ENCODE results near the gene KRTAP22-1. TPM values are rescaled to one million over a fixed set of nuclear protein-coding genes. Genes with fewer than 3 reads are reported as not detected.

Gene KRTAP22-1
- total RNA-seq, 1 donor from 2014 or later: not detected

GRCh38 chr21:30563072-30563471, 37.8 kb upstream of the KRTAP22-1 start:
- Mint-ChIP-seq H3K4me3 (no peak overlapping the region), H3K27ac (no peak overlapping the region), H3K27me3 (no peaks in the 10 kb centered on the region), H3K4me1 (no peaks in the 10 kb centered on the region), H3K36me3 (ENCODE audit: low read depth) (no peaks in the 10 kb centered on the region), H3K9me3 (peaks cover 3% of the 10 kb centered on the region)
- intact Hi-C loops (cut with micrococcal nuclease): no loop called here
- POLR2A ChIA-PET: no interaction called here
- TF ChIP-seq CTCF (IDR thresholded peaks at IDR 0.05): no peak
- DNase-seq (no peak), ATAC-seq (ENCODE audit: low read depth) (no peak)
- CTCF ChIA-PET: no interaction called here

- no peaks in the 10 kb centered on the region for H3K4me1 Mint-ChIP-seq
- ChIA-PET CTCF (no interaction called here), POLR2A (no interaction called here)
- no peaks in the 10 kb centered on the region for H3K27me3 Mint-ChIP-seq
- H3K27ac Mint-ChIP-seq: no peak overlapping the region
- no peaks in the 10 kb centered on the region for H3K36me3 Mint-ChIP-seq (ENCODE audit: low read depth)
- no peak for DNase-seq
- intact Hi-C loops (cut with micrococcal nuclease): no loop called here
- ATAC-seq (ENCODE audit: low read depth): no peak
- no peak for TF ChIP-seq CTCF (IDR thresholded peaks at IDR 0.05)
- peaks cover 3% of the 10 kb centered on the region for H3K9me3 Mint-ChIP-seq
- no peak overlapping the region for H3K4me3 Mint-ChIP-seq
These were observed 37.3 kb upstream of the KRTAP22-1 start for GRCh38 chr21:30563630-30564029.

- CTCF ChIA-PET: no interaction called here
- intact Hi-C loops (cut with micrococcal nuclease): no loop called here
These were observed 33.3 kb upstream of the KRTAP22-1 start for GRCh38 chr21:30567617-30568016.

GRCh38 chr21:30577766-30578165, 23.1 kb upstream of the KRTAP22-1 start:
- intact Hi-C loops (cut with micrococcal nuclease): no loop called here
- no peak for TF ChIP-seq CTCF (IDR thresholded peaks at IDR 0.05)
- H3K27ac Mint-ChIP-seq: no peak overlapping the region
- ChIA-PET CTCF (no interaction called here), POLR2A (no interaction called here)
- no peaks in the 10 kb centered on the region for H3K4me1 Mint-ChIP-seq
- ATAC-seq (ENCODE audit: low read depth) (no peak), DNase-seq (no peak)
- no peak overlapping the region for H3K4me3 Mint-ChIP-seq
- H3K36me3 Mint-ChIP-seq (ENCODE audit: low read depth): no peaks in the 10 kb centered on the region
- peaks cover 3% of the 10 kb centered on the region for H3K9me3 Mint-ChIP-seq
- no peaks in the 10 kb centered on the region for H3K27me3 Mint-ChIP-seq

More at GRCh38 chr21:30567617-30568016, 33.3 kb upstream of the KRTAP22-1 start:
- Mint-ChIP-seq H3K9me3 (peaks cover 2% of the 10 kb centered on the region), H3K4me1 (no peaks in the 10 kb centered on the region), H3K27me3 (no peaks in the 10 kb centered on the region), H3K27ac (no peak overlapping the region), H3K36me3 (ENCODE audit: low read depth) (no peaks in the 10 kb centered on the region), H3K4me3 (no peak overlapping the region)
- TF ChIP-seq CTCF (IDR thresholded peaks at IDR 0.05): no peak
- POLR2A ChIA-PET: no interaction called here
- ATAC-seq (ENCODE audit: low read depth) (no peak), DNase-seq (no peak)

- no peak overlapping the region for H3K4me3 Mint-ChIP-seq
- ATAC-seq (ENCODE audit: low read depth): no peak
- no peaks in the 10 kb centered on the region for H3K27me3 Mint-ChIP-seq
- ChIA-PET CTCF (no interaction called here), POLR2A (no interaction called here)
- no peaks in the 10 kb centered on the region for H3K36me3 Mint-ChIP-seq (ENCODE audit: low read depth)
- no peak for DNase-seq
- intact Hi-C loops (cut with micrococcal nuclease): no loop called here
- TF ChIP-seq CTCF (IDR thresholded peaks at IDR 0.05): no peak
- H3K27ac Mint-ChIP-seq: no peak overlapping the region
- no peaks in the 10 kb centered on the region for H3K4me1 Mint-ChIP-seq
- peaks cover under 1% of the 10 kb centered on the region for H3K9me3 Mint-ChIP-seq
These were observed 21.5 kb upstream of the KRTAP22-1 start for GRCh38 chr21:30579346-30579745.

Data from activated B cell treated with CpG ODN at 0.5 μM for 24 hours (primary cell).